HG02970 (cell line): ENCODE data around the gene PTPRN2.
"Not testable (repeated sequence)": the region's sequence is repeated elsewhere in the genome, so short reads cannot be mapped to it uniquely, and the experiment has no call there.

Experiments used
- ATAC-seq: cut with Tn5 transposase; IDR thresholded peaks from one replicate; pipeline ENCODE4 v1.9.1; 2021; ENCODE audit warnings: mild to moderate bottlenecking, moderate library complexity, moderate number of reproducible peaks; ENCODE audit not compliant: unreplicated experiment, low FRiP score

Gene PTPRN2

GRCh38 chr7:158395780-158396278, 191.8 kb downstream of the PTPRN2 start:
- no peak for ATAC-seq

GRCh38 chr7:158395349-158395748, 192.3 kb downstream of the PTPRN2 start:
- ATAC-seq, result no peak

- no peak for ATAC-seq
These were observed 192.7 kb downstream of the PTPRN2 start for GRCh38 chr7:158394936-158395335.

GRCh38 chr7:158393926-158394625, 193.5 kb downstream of the PTPRN2 start:
- no peak for ATAC-seq

GRCh38 chr7:158392251-158392650, 195.4 kb downstream of the PTPRN2 start:
- ATAC-seq, result no peak

- ATAC-seq, result no peak
These were observed 196.1 kb downstream of the PTPRN2 start for GRCh38 chr7:158391541-158391940.

- ATAC-seq, result no peak
These were observed 196.5 kb downstream of the PTPRN2 start for GRCh38 chr7:158391141-158391540.

GRCh38 chr7:158390460-158390859, 197.2 kb downstream of the PTPRN2 start:
- ATAC-seq, result no peak

GRCh38 chr7:158389514-158390425, 197.9 kb downstream of the PTPRN2 start:
- ATAC-seq, result no peak

- no peak for ATAC-seq
These were observed 198.7 kb downstream of the PTPRN2 start for GRCh38 chr7:158388928-158389327.

- ATAC-seq, result no peak
These were observed 199.6 kb downstream of the PTPRN2 start for GRCh38 chr7:158388072-158388471.

GRCh38 chr7:158387546-158387891, 200.1 kb downstream of the PTPRN2 start:
- ATAC-seq, result no peak

GRCh38 chr7:158386866-158387545, 200.6 kb downstream of the PTPRN2 start:
- no peak for ATAC-seq

- ATAC-seq, result no peak
These were observed 201.3 kb downstream of the PTPRN2 start for GRCh38 chr7:158386355-158386618.

- ATAC-seq, result not testable (repeated sequence)
These were observed 201.9 kb downstream of the PTPRN2 start for GRCh38 chr7:158385496-158386354.

- ATAC-seq, result no peak
These were observed 202.9 kb downstream of the PTPRN2 start for GRCh38 chr7:158384746-158385145.

GRCh38 chr7:158383665-158384064, 204.0 kb downstream of the PTPRN2 start:
- no peak for ATAC-seq

- ATAC-seq, result no peak
These were observed 205.0 kb downstream of the PTPRN2 start for GRCh38 chr7:158382363-158383254.

- ATAC-seq, result no peak
These were observed 205.7 kb downstream of the PTPRN2 start for GRCh38 chr7:158381956-158382355.
